HCT116 (cell line): ENCODE data around the gene FAM229A. TPM values are rescaled to one million over a fixed set of nuclear protein-coding genes. Genes with fewer than 3 reads are reported as not detected.

Experiments used
- ATAC-seq: fragments of 200-7000 bp; cut with Tn5 transposase; 2 replicates; pipeline ENCODE4 v1.9.1; 2020; ENCODE audit warnings: mild to moderate bottlenecking, moderate library complexity
- BruUV-seq: library from RNA; stranded (reverse); fragments of 400-500 nt; replicated peaks from 2 replicates; lab custom pipeline; 2021; lab: Mats Ljungman, UMichigan
- CTCF ChIA-PET: fragments of 300-600 bp; sonication (Branson Sonifier 250); formaldehyde crosslinking; loops from one replicate; lab custom pipeline; 2021; ENCODE audit warnings: antibody characterized with exemption; lab: Charles Lee
- POLR2A ChIA-PET: fragments of 300-600, 350-600 bp; sonication (Branson Sonifier 250); formaldehyde crosslinking; loops from one replicate; lab custom pipeline; 2021; ENCODE audit warnings: antibody characterized with exemption; lab: Charles Lee
- RAD21 ChIA-PET, 2 experiments: fragments of 300-600 bp; sonication (Branson Sonifier 250); formaldehyde crosslinking; loops; one replicate each; lab custom pipeline; 2023; ENCODE audit warnings: low total read pairs in 2 of 2; ENCODE audit not compliant: uncharacterized antibody in 2 of 2, unreplicated experiment in 2 of 2, low non-redundant PET in 1 of 2; lab: Charles Lee
- DNase-seq: peaks from one replicate; pipeline ENCODE4 v3.0.0-alpha.2; 2010; ENCODE audit warnings: low read depth, low spot score
- H2AFZ ChIP-seq: fragments of 200-600 bp; shearing (Covaris generic), sonication (generic); 2 replicates; pipeline ENCODE4 v1.6.1; 2017; ENCODE audit warnings: low read depth, mixed run types, mixed read lengths, antibody characterized with exemption, low read length; ENCODE audit not compliant: poor library complexity, severe bottlenecking
- H3K27ac ChIP-seq: 2 replicates; pipeline ENCODE4 v1.5.1; 2012; ENCODE audit warnings: low read depth, low read length
- H3K27me3 ChIP-seq: fragments of 200-600 bp; sonication (generic); 2 replicates; pipeline ENCODE4 v1.6.1; 2016; ENCODE audit warnings: mixed run types, low read length, mixed read lengths; ENCODE audit not compliant: insufficient read depth
- H3K36me3 ChIP-seq, 2 experiments: fragments of 200-500 bp in 1 of 2; fragments of 200-600 bp in 1 of 2; sonication (Bioruptor generic) in 1 of 2; sonication (generic) in 1 of 2; 2 replicates each; pipeline versions ENCODE4 v1.5.1 to v1.6.1; 2014 to 2016; ENCODE audit warnings: low read length in 2 of 2, inconsistent platforms in 1 of 2, mixed read lengths in 1 of 2, mixed run types in 1 of 2; ENCODE audit not compliant: insufficient read depth in 2 of 2, control insufficient read depth in 1 of 2
- H3K4me1 ChIP-seq, 2 experiments: fragments of 200-600 bp in 1 of 2; sonication (generic) in 1 of 2; 2 replicates each; pipeline versions ENCODE4 v1.5.1 to v1.6.1; 2012 to 2017; ENCODE audit warnings: low read length in 2 of 2, inconsistent platforms in 1 of 2, mild to moderate bottlenecking in 1 of 2, mixed read lengths in 1 of 2, mixed run types in 1 of 2, moderate library complexity in 1 of 2; ENCODE audit not compliant: insufficient read depth in 2 of 2, control insufficient read depth in 1 of 2
- H3K4me2 ChIP-seq: fragments of 200-600 bp; sonication (generic); 2 replicates; pipeline ENCODE4 v1.6.1; 2017; ENCODE audit warnings: mixed run types, low read length, mixed read lengths
- H3K4me3 ChIP-seq, 2 experiments: fragments of 200-600 bp in 1 of 2; sonication (generic) in 1 of 2; replicated peaks in 1 of 2; 2 replicates each; pipeline ENCODE4 v1.5.1; 2011 to 2016; ENCODE audit warnings: low read length in 2 of 2, control low read depth in 1 of 2, low read depth in 1 of 2, mild to moderate bottlenecking in 1 of 2, mixed read lengths in 1 of 2, mixed run types in 1 of 2
- H3K79me2 ChIP-seq: fragments of 200-600 bp; sonication (generic); 2 replicates; pipeline ENCODE4 v1.6.1; 2017; ENCODE audit warnings: mild to moderate bottlenecking, mixed run types, low read length, moderate library complexity, mixed read lengths; ENCODE audit not compliant: insufficient read depth
- H3K9ac ChIP-seq: fragments of 200-600 bp; sonication (generic); 2 replicates; pipeline ENCODE4 v1.6.1; 2016; ENCODE audit warnings: low read length, mixed read lengths
- H3K9me2 ChIP-seq: fragments of 200-600 bp; sonication (generic), shearing (Covaris generic); 2 replicates; pipeline ENCODE4 v1.6.1; 2017; ENCODE audit warnings: mixed run types, mild to moderate bottlenecking, moderate library complexity; ENCODE audit not compliant: insufficient read depth
- H3K9me3 ChIP-seq, 2 experiments: fragments of 200-500 bp in 1 of 2; fragments of 200-600 bp in 1 of 2; sonication (Bioruptor generic) in 1 of 2; sonication (generic) in 1 of 2; 2 replicates each; pipeline ENCODE4 v1.6.1; 2014 to 2017; ENCODE audit warnings: low read length in 2 of 2, mixed read lengths in 2 of 2, inconsistent platforms in 1 of 2, low read depth in 1 of 2, mild to moderate bottlenecking in 1 of 2, mixed run types in 1 of 2, moderate library complexity in 1 of 2; ENCODE audit not compliant: control insufficient read depth in 1 of 2, insufficient read depth in 1 of 2
- H4K20me1 ChIP-seq: fragments of 200-600 bp; sonication (generic), shearing (Covaris generic); 2 replicates; pipeline ENCODE4 v1.6.1; 2017; ENCODE audit warnings: mixed run types, mild to moderate bottlenecking, moderate library complexity; ENCODE audit not compliant: insufficient read depth
- ATF3 ChIP-seq: IDR thresholded peaks from 2 replicates; pipeline ENCODE4 v1.6.1; 2012
- CBX3 ChIP-seq: IDR thresholded peaks from 2 replicates; pipeline ENCODE4 v1.6.1; 2012; ENCODE audit warnings: low read depth
- CEBPB ChIP-seq: IDR thresholded peaks from 2 replicates; pipeline ENCODE4 v1.6.1; 2012; ENCODE audit warnings: low read depth
- ELF1 ChIP-seq: IDR thresholded peaks from 2 replicates; pipeline ENCODE4 v1.6.1; 2012; ENCODE audit warnings: low read depth, borderline replicate concordance
- EZH2 ChIP-seq: fragments of 200-600 bp; sonication (generic); IDR thresholded peaks from 2 replicates; pipeline ENCODE4 v1.6.1; 2017; ENCODE audit warnings: antibody characterized with exemption, mixed run types
- FOSL1 ChIP-seq: IDR thresholded peaks from 2 replicates; pipeline ENCODE4 v1.6.1; 2012; ENCODE audit warnings: low read depth
- MAX ChIP-seq: IDR thresholded peaks from 2 replicates; pipeline ENCODE4 v1.6.1; 2012
- POLR2A ChIP-seq: IDR thresholded peaks from 2 replicates; pipeline ENCODE4 v1.7.0; 2011; ENCODE audit warnings: borderline replicate concordance; ENCODE audit not compliant: insufficient read depth, insufficient read length; ENCODE audit errors: extremely low read depth
- POLR2AphosphoS5 ChIP-seq: IDR thresholded peaks from 2 replicates; pipeline ENCODE4 v1.6.1; 2011; ENCODE audit warnings: mild to moderate bottlenecking, low read depth, low read length, moderate library complexity
- RAD21 ChIP-seq: IDR thresholded peaks from 2 replicates; pipeline ENCODE4 v1.6.1; 2012; ENCODE audit warnings: low read depth, mild to moderate bottlenecking
- REST ChIP-seq: IDR thresholded peaks from 2 replicates; pipeline ENCODE4 v1.6.1; 2012; ENCODE audit warnings: low read depth
- SIN3A ChIP-seq: IDR thresholded peaks from 2 replicates; pipeline ENCODE4 v1.6.1; 2012; ENCODE audit warnings: low read depth
- SRF ChIP-seq: IDR thresholded peaks from 2 replicates; pipeline ENCODE4 v1.6.1; 2012; ENCODE audit warnings: low read depth
- TCF7L2 ChIP-seq: IDR thresholded peaks from 2 replicates; pipeline ENCODE4 v1.7.0; 2011; ENCODE audit warnings: borderline replicate concordance, inconsistent platforms; ENCODE audit not compliant: insufficient read depth, insufficient read length; ENCODE audit errors: extremely low read depth
- YY1 ChIP-seq: IDR thresholded peaks from 2 replicates; pipeline ENCODE4 v1.6.1; 2011; ENCODE audit warnings: low read length, low read depth, moderate library complexity, mild to moderate bottlenecking; ENCODE audit not compliant: insufficient replicate concordance; ENCODE audit errors: extremely low read depth
- ZBTB33 ChIP-seq: IDR thresholded peaks from 2 replicates; pipeline ENCODE4 v1.6.1; 2011; ENCODE audit warnings: mild to moderate bottlenecking, low read length, moderate library complexity; ENCODE audit not compliant: insufficient replicate concordance; ENCODE audit errors: extremely low read depth
- ZNF274 ChIP-seq: fragments of 200-500 bp; sonication (Bioruptor generic); IDR thresholded peaks from 2 replicates; pipeline ENCODE4 v1.6.1; 2014; ENCODE audit warnings: mild to moderate bottlenecking, low read depth, low read length, inconsistent platforms
- intact Hi-C: fragments of 100-400 bp; cut with micrococcal nuclease; formaldehyde crosslinking; loops from 2 replicates; pipeline ENCODE4 v1.10.0; 2022
- total RNA-seq: library from RNA; stranded (reverse); gene quantifications from one replicate; pipeline ENCODE4 v1.2.1, GENCODE V29; 2021; ENCODE audit not compliant: unreplicated experiment

Gene FAM229A
- total RNA-seq, 1 experiment from 2014 or later: 16.1 TPM

- Histone ChIP-seq H3K27ac (no peak overlapping the region; the same call in 1 of the 2 replicates), H4K20me1 (no peaks in the 10 kb centered on the region), H3K27me3 (no peaks in the 10 kb centered on the region), H3K4me3 (peak overlapping the region; percentile 89 to 95), H3K9me2 (no peaks in the 10 kb centered on the region), H3K4me1 (peaks cover 6 to 14% of the 10 kb centered on the region in 2 experiments), H3K79me2 (peaks cover 10% of the 10 kb centered on the region), H3K9me3 (no peaks in the 10 kb centered on the region), H3K36me3 (peaks cover 0 to 3% of the 10 kb centered on the region in 2 experiments; a peak in 1 of 4 replicates), H3K4me2 (peak overlapping the region; percentile 83), H2AFZ (no peak overlapping the region), H3K9ac (peak overlapping the region; percentile 89)
- DNase-seq (no peak), ATAC-seq (no peak)
- ChIA-PET RAD21 (no interaction called here), POLR2A (no interaction called here), CTCF (no interaction called here)
- TF ChIP-seq POLR2AphosphoS5 (no peak), CBX3 (no peak), SIN3A (no peak), ATF3 (no peak), CEBPB (no peak), EZH2 (no peak), ZNF274 (no peak), TCF7L2 (no peak), ZBTB33 (no peak), RAD21 (no peak), FOSL1 (no peak), YY1 (no peak), MAX (no peak), SRF (no peak), REST (no peak), ELF1 (no peak), POLR2A (no peak)
- intact Hi-C loops: no loop called here
- BruUV-seq: no TSS peak
These were observed 30.9 kb upstream of the FAM229A start for GRCh38 chr1:32393136-32393535.
